K562 (cell line): ENCODE data around the gene PPM1L. TPM values are rescaled to one million over a fixed set of nuclear protein-coding genes. Genes with fewer than 3 reads are reported as not detected.

Source experiments
- ATAC-seq: fragments of 200-7000 bp; cut with Tn5 transposase; 3 replicates; pipeline ENCODE4 v1.9.1; 2020; ENCODE audit warnings: moderate library complexity
- BruUV-seq: library from RNA; stranded (reverse); fragments of 400-500 nt; replicated peaks from 2 replicates; lab custom pipeline; 2021; lab: Mats Ljungman, UMichigan
- CTCF ChIA-PET: fragments of 300-600 bp; formaldehyde crosslinking; extraction: SDS; loops from one replicate; lab custom pipeline; 2021; ENCODE audit warnings: low intra/inter-chr PET ratio; lab: Yijun Ruan, JAX
- POLR2A ChIA-PET: fragments of 300-600, 350-650 bp; sonication (Branson Sonifier 250); formaldehyde crosslinking; extraction: SDS; loops from one replicate; lab custom pipeline; 2021; ENCODE audit warnings: antibody characterized with exemption, inconsistent platforms; lab: Yijun Ruan, JAX
- DNase-seq, 4 experiments: peaks; one replicate each; pipeline versions ENCODE4 v3.0.0 to v3.0.0-alpha.2; 2011 to 2018; ENCODE audit warnings: low spot score in 3 of 4, mixed read lengths in 3 of 4; ENCODE audit errors: extremely low read depth in 1 of 4
- FAIRE-seq: peaks from 2 replicates; lab custom pipeline; 2011; peaks lifted over from hg19 to GRCh38; lab: Jason Lieb, UNC
- H2AFZ ChIP-seq: 2 replicates; pipeline ENCODE4 v1.6.0; 2011; ENCODE audit warnings: low read depth, low read length, control low read depth, inconsistent platforms
- H3K27ac ChIP-seq: fragments of 200-600 bp; 3 replicates; pipeline ENCODE4 v1.8.0; 2011; ENCODE audit warnings: low read depth, mild to moderate bottlenecking, control low read depth, inconsistent platforms, low read length, moderate library complexity, mixed read lengths; ENCODE audit errors: extremely low read depth
- H3K27me3 ChIP-seq, 2 experiments: fragments of 300-600 bp in 1 of 2; 2 replicates in 1 of 2; 3 replicates in 1 of 2; pipeline versions ENCODE4 v1.6.0 to v1.8.0; 2011; ENCODE audit warnings: inconsistent platforms in 2 of 2, low read length in 2 of 2, mild to moderate bottlenecking in 1 of 2, mixed read lengths in 1 of 2, moderate library complexity in 1 of 2; ENCODE audit not compliant: control insufficient read depth in 2 of 2, insufficient read depth in 2 of 2
- H3K36me3 ChIP-seq: fragments of 300-600 bp; 3 replicates; pipeline ENCODE4 v1.8.0; 2011; ENCODE audit warnings: mild to moderate bottlenecking, low read length, inconsistent platforms; ENCODE audit not compliant: control insufficient read depth, insufficient read depth
- H3K4me1 ChIP-seq, 2 experiments: fragments of 200-600 bp in 1 of 2; replicated peaks in 1 of 2; 2 replicates in 1 of 2; 3 replicates in 1 of 2; pipeline versions ENCODE4 v1.5.1 to v1.8.0; 2011; ENCODE audit warnings: inconsistent platforms in 2 of 2, low read length in 2 of 2, mild to moderate bottlenecking in 1 of 2, mixed read lengths in 1 of 2, moderate library complexity in 1 of 2; ENCODE audit not compliant: control insufficient read depth in 2 of 2, insufficient read depth in 2 of 2
- H3K4me2 ChIP-seq: 2 replicates; pipeline ENCODE4 v1.6.1; 2011; ENCODE audit warnings: low read length, control low read depth, inconsistent platforms, mixed read lengths; ENCODE audit not compliant: insufficient read depth
- H3K4me3 ChIP-seq: fragments of 200-600 bp; sonication (generic), shearing (Covaris generic); 2 replicates; pipeline ENCODE4 v1.5.1; 2016; ENCODE audit warnings: control low read depth, inconsistent platforms
- H3K79me2 ChIP-seq: fragments of 200-600 bp; 3 replicates; pipeline ENCODE4 v1.8.0; 2011; ENCODE audit warnings: low read length, inconsistent platforms; ENCODE audit not compliant: control insufficient read depth, insufficient read depth
- H3K9ac ChIP-seq, 2 experiments: 2 replicates each; pipeline versions ENCODE4 v1.6.0 to v1.6.1; 2011; ENCODE audit warnings: low read depth in 2 of 2, low read length in 2 of 2, control low read depth in 1 of 2, inconsistent platforms in 1 of 2, mild to moderate bottlenecking in 1 of 2, mixed read lengths in 1 of 2; ENCODE audit not compliant: insufficient read depth in 1 of 2
- H3K9me1 ChIP-seq: one replicate; pipeline ENCODE4 v1.6.0; 2011; ENCODE audit warnings: inconsistent platforms, mild to moderate bottlenecking, low read length, moderate library complexity; ENCODE audit not compliant: control insufficient read depth, insufficient read depth
- H3K9me3 ChIP-seq: replicated peaks from 2 replicates; pipeline ENCODE4 v1.5.1; 2011; ENCODE audit warnings: low read depth, low read length, inconsistent platforms; ENCODE audit not compliant: control insufficient read depth, insufficient read depth
- H4K20me1 ChIP-seq: replicated peaks from 2 replicates; pipeline ENCODE4 v1.6.1; 2011; ENCODE audit warnings: low read length, inconsistent platforms, mixed read lengths; ENCODE audit not compliant: control insufficient read depth, insufficient read depth
- CBFA2T2 ChIP-seq: fragments of 450-650 bp; conservative IDR thresholded peaks from 2 replicates; pipeline ENCODE4 v1.6.1; 2017; ENCODE audit warnings: mild to moderate bottlenecking
- FOXA1 ChIP-seq: fragments of 450-650 bp; IDR thresholded peaks from 2 replicates; pipeline ENCODE4 v1.6.1; 2016; ENCODE audit warnings: mild to moderate bottlenecking, borderline replicate concordance
- FOXJ2 ChIP-seq: fragments of 200-800 bp; sonication (Bioruptor generic); IDR thresholded peaks from 2 replicates; pipeline ENCODE4 v1.6.1; 2016; ENCODE audit warnings: missing genetic modification characterization, missing compliant biosample characterization
- GTF2E2 ChIP-seq: fragments of 200-800 bp; sonication (Bioruptor generic); IDR thresholded peaks from 2 replicates; pipeline ENCODE4 v1.6.1; 2016; ENCODE audit warnings: missing genetic modification characterization, missing compliant biosample characterization
- HBP1 ChIP-seq: fragments of 450-650 bp; formaldehyde crosslinking; IDR thresholded peaks from 2 replicates; pipeline ENCODE4 v1.4.0; 2022; ENCODE audit warnings: missing genetic modification characterization
- HNRNPLL ChIP-seq: fragments of 200-400 bp; formaldehyde crosslinking; IDR thresholded peaks from 2 replicates; pipeline ENCODE4 v1.6.1; 2017; ENCODE audit warnings: low read length, low read depth, mild to moderate bottlenecking; ENCODE audit not compliant: poor library complexity, severe bottlenecking
- MBD1 ChIP-seq: fragments of 250-450 bp; sonication (Bioruptor Pico); IDR thresholded peaks from 2 replicates; pipeline ENCODE4 v1.8.0; 2022; ENCODE audit warnings: inconsistent platforms
- NFIX ChIP-seq: fragments of 250-450 bp; sonication (Bioruptor Pico); IDR thresholded peaks from 2 replicates; pipeline ENCODE4 v1.4.0; 2020; ENCODE audit warnings: low read depth, mild to moderate bottlenecking, moderate library complexity
- PCBP2 ChIP-seq: fragments of 200-400 bp; formaldehyde crosslinking; IDR thresholded peaks from 2 replicates; pipeline ENCODE4 v1.6.1; 2018; ENCODE audit warnings: low read length, low read depth, mild to moderate bottlenecking, moderate library complexity; ENCODE audit not compliant: poor library complexity, severe bottlenecking
- in situ Hi-C: fragments of 300-500 bp; cut with MboI; formaldehyde crosslinking; loops from 4 replicates; pipeline ENCODE4 v1.15.0; 2018; ENCODE audit warnings: inconsistent platforms, mixed read lengths
- intact Hi-C: fragments of 100-400 bp; cut with micrococcal nuclease; formaldehyde crosslinking; loops from 2 replicates; pipeline ENCODE4 v1.14.2; 2022
- polyA plus RNA-seq, 8 experiments: library from polyadenylated mRNA; depleted of rRNA in 4 of 8; stranded (reverse) in 5 of 8; unstranded in 3 of 8; fragments of >200 nt; fragmentation: Nextera tagmentation in 2 of 8; fragmentation: Illumina TruSeq in 1 of 8; extraction: Ambion mirVana in 2 of 8; extraction: Trizol in 1 of 8; gene quantifications; 2 replicates each; pipeline versions ENCODE4 v1.2.1 to v1.2.3, GENCODE V29; 2011 to 2014; ENCODE audit warnings: inconsistent platforms in 1 of 8, missing spikeins in 1 of 8
- total RNA-seq, 7 experiments: library from RNA; depleted of rRNA in 6 of 7; stranded (reverse); fragments of >200 nt in 6 of 7; fragmentation: Illumina TruSeq in 2 of 7; extraction: Trizol in 2 of 7; gene quantifications; 2 replicates each; pipeline versions ENCODE4 v1.2.1 to v1.2.3, GENCODE V29; 2011 to 2021; ENCODE audit warnings: low replicate concordance in 1 of 7

The PPM1L gene
- total and polyA plus RNA-seq, 9 of the 15 experiments (the other 6 are each of a cell fraction or from before 2014, with no cell fraction given), result 0.01 to 0.41 (median 0.14) TPM

- no peak for ATAC-seq
Observed at GRCh38 chr3:160806094-160806493, 50.1 kb downstream of the PPM1L start.

More at GRCh38 chr3:160806094-160806493, 50.1 kb downstream of the PPM1L start:
- BruUV-seq, result no TSS peak
- Histone ChIP-seq H3K27me3 (no peaks in the 10 kb centered on the region), H3K9ac (no peak overlapping the region), H3K36me3 (no peaks in the 10 kb centered on the region), H3K79me2 (no peaks in the 10 kb centered on the region), H3K9me1 (no peaks in the 10 kb centered on the region), H3K4me2 (no peak overlapping the region), H3K27ac (no peak overlapping the region), H4K20me1 (0 out of 2 replicates have a peak, but pooled peaks cover 2% of the 10 kb centered on the region), H3K4me1 (no peaks in the 10 kb centered on the region), H3K4me3 (no peak overlapping the region), H2AFZ (no peak overlapping the region), H3K9me3 (no peaks in the 10 kb centered on the region)
- intact Hi-C loops (no loop called here), in situ Hi-C loops (no loop called here)
- no peak for TF ChIP-seq MBD1 (CRISPR knock-in tag)
- TF ChIP-seq GTF2E2, result no peak
- no peak for TF ChIP-seq FOXA1
- TF ChIP-seq CBFA2T2, result no peak
- no peak for TF ChIP-seq HBP1 (CRISPR knock-in tag)
- no peak for TF ChIP-seq HNRNPLL
- no peak for TF ChIP-seq PCBP2
- no peak for TF ChIP-seq NFIX (CRISPR knock-in tag)
- no peak for TF ChIP-seq FOXJ2 (tag)
- POLR2A ChIA-PET, result no interaction called here
- FAIRE-seq (no peak), DNase-seq (no peak)
- CTCF ChIA-PET, result no interaction called here
